SK-N-MC (cell line): ENCODE results near the gene RHOC.

ENCODE experiments used
- EZH2 ChIP-seq: fragments of 200-600 bp; sonication (generic); IDR thresholded peaks from one replicate; pipeline ENCODE4 v1.6.1; 2017; ENCODE audit warnings: antibody characterized with exemption
- FOXP2 ChIP-seq: optimal IDR thresholded peaks from 2 replicates; pipeline ENCODE3; 2011; ENCODE audit warnings: mild to moderate bottlenecking, moderate library complexity; ENCODE audit not compliant: insufficient read depth; ENCODE audit errors: extremely low read length, control extremely low read depth
- POLR2AphosphoS5 ChIP-seq: IDR thresholded peaks from 2 replicates; pipeline ENCODE4 v1.6.1; 2012; ENCODE audit warnings: mild to moderate bottlenecking, low read depth, low read length, borderline replicate concordance

GRCh38 chr1:112687361-112687760, 19.6 kb downstream of the RHOC start:
- no peak for TF ChIP-seq EZH2
- TF ChIP-seq POLR2AphosphoS5, result no peak
- TF ChIP-seq FOXP2, result no peak
